AG10803 (cell line): ENCODE measurements around the gene PECR.
"Not testable (repeated sequence)": the region's sequence is repeated elsewhere in the genome, so short reads cannot be mapped to it uniquely, and the experiment has no call there.

Experiments used
- DNase-seq: peaks from one replicate; pipeline ENCODE4 v3.0.0; 2010; ENCODE audit warnings: low read depth
- H3K4me3 ChIP-seq: 2 replicates; pipeline ENCODE4 v1.5.1; 2011; ENCODE audit warnings: mild to moderate bottlenecking, low read length, control low read depth
- CTCF ChIP-seq: conservative IDR thresholded peaks from 2 replicates; pipeline ENCODE4 v1.5.1; 2011; ENCODE audit warnings: mild to moderate bottlenecking, low read length, control low read depth, inconsistent platforms

The PECR gene

GRCh38 chr2:216012133-216012829, 69.3 kb downstream of the PECR start:
- TF ChIP-seq CTCF, result peak; percentile 25
- H3K4me3 ChIP-seq, result peak overlapping the region; percentile 70
- DNase-seq, result peak; percentile 58

GRCh38 chr2:216009215-216009614, 72.4 kb downstream of the PECR start:
- H3K4me3 ChIP-seq, DNase-seq: not testable (repeated sequence)

GRCh38 chr2:216008387-216008786, 73.2 kb downstream of the PECR start:
- TF ChIP-seq CTCF, result no peak
- no peak overlapping the region for H3K4me3 ChIP-seq
- no peak for DNase-seq

DNA sequence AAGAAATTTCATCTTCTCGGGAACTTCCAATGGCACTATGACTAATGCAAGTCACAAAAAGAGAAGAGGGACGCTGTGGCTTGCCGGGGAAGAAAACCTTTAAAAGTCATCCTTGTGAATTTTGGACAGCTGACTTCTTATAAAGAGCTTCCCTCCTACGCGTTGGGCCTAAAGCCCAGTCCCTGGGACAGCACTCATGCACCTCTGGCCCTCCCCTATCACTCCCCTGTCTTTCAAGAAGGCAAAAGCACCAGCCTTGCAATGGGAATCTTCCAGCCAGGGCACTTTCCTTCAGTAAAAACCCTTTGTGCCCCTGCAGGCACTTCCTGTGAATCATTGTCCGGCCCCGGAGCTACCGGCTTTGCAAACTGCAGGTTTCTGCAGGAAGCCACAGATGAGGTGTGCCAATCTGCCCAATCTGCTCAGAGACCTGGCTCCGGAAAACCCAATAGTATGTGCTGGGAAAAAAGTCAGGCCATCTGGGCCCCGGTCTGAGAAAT, 75.4 kb downstream of the PECR start:
- no peak overlapping the region for H3K4me3 ChIP-seq

DNA sequence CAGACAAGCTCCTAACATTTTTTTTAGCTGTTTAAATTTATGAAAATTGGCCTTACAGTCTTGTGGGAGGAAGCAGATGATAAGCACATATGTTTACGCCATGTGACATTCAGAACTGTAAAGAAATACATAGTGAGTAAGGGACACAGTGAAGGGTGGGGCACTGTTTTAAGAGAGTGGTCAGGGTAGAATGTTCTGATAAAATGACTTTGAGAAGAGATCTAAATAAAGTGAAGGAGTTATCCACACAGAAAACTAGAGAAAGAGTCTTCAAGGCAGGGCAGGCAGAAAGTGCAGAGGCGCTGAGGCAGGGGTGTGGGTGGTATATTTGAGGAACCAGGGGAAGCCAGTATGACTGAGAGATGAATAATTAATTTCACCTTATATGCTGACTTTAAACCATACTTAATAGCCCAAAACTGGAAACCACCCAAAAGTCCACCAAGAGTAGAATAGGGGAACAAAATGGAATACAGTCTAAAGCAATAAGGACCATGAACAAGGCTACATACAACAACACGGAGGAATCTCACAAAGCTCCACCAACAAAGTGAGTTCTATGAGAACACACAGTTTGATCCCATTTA, 76.8 kb downstream of the PECR start:
- TF ChIP-seq CTCF, result no peak
- no peak overlapping the region for H3K4me3 ChIP-seq
- DNase-seq, result no peak

More for the DNA sequence above, 75.4 kb downstream of the PECR start:
- DNase-seq, result no peak
- TF ChIP-seq CTCF, result no peak

- no peak overlapping the region for H3K4me3 ChIP-seq
- no peak for DNase-seq
- no peak for TF ChIP-seq CTCF
These were observed 77.5 kb downstream of the PECR start for GRCh38 chr2:216003876-216004696.

- no peak for TF ChIP-seq CTCF
- DNase-seq, result no peak
- no peak overlapping the region for H3K4me3 ChIP-seq
These were observed 78.9 kb downstream of the PECR start for GRCh38 chr2:216002693-216003092.
